Astrocyte (in vitro differentiated cells and primary cell): ENCODE measurements around the gene PPCS. TPM values are rescaled to one million over a fixed set of nuclear protein-coding genes. Genes with fewer than 3 reads are reported as not detected.

Experiments used
- DNase-seq: peaks from one replicate; pipeline ENCODE4 v3.0.0-alpha.2; 2010; ENCODE audit warnings: low read depth
- FAIRE-seq: peaks from 2 replicates; lab custom pipeline; 2011; peaks lifted over from hg19 to GRCh38; lab: Jason Lieb, UNC
- H2AFZ ChIP-seq: 2 replicates; pipeline ENCODE4 v1.6.0; 2012; ENCODE audit warnings: low read depth, low read length, inconsistent platforms
- H3K27ac ChIP-seq: 2 replicates; pipeline ENCODE4 v1.5.1; 2011; ENCODE audit warnings: low read depth, low read length, inconsistent platforms
- H3K27me3 ChIP-seq: 2 replicates; pipeline ENCODE4 v1.6.0; 2011; ENCODE audit warnings: low read length, inconsistent platforms; ENCODE audit not compliant: insufficient read depth
- H3K36me3 ChIP-seq: 2 replicates; pipeline ENCODE4 v1.5.1; 2011; ENCODE audit warnings: low read length, inconsistent platforms; ENCODE audit not compliant: insufficient read depth
- H3K4me1 ChIP-seq: 2 replicates; pipeline ENCODE4 v1.5.1; 2011; ENCODE audit warnings: low read length, inconsistent platforms; ENCODE audit not compliant: insufficient read depth
- H3K4me2 ChIP-seq: 2 replicates; pipeline ENCODE4 v1.6.0; 2012; ENCODE audit warnings: low read length, inconsistent platforms
- H3K4me3 ChIP-seq: 2 replicates; pipeline ENCODE4 v1.5.1; 2011; ENCODE audit warnings: low read depth, mild to moderate bottlenecking, low read length, inconsistent platforms; ENCODE audit not compliant: insufficient read depth
- H3K79me2 ChIP-seq: 2 replicates; pipeline ENCODE4 v1.6.0; 2012; ENCODE audit warnings: mild to moderate bottlenecking, low read length, inconsistent platforms; ENCODE audit not compliant: insufficient read depth
- H3K9ac ChIP-seq: 2 replicates; pipeline ENCODE4 v1.6.0; 2012; ENCODE audit warnings: mild to moderate bottlenecking, low read length, inconsistent platforms
- H3K9me3 ChIP-seq: 2 replicates; pipeline ENCODE4 v1.5.1; 2012; ENCODE audit warnings: low read depth, mild to moderate bottlenecking, low read length, inconsistent platforms; ENCODE audit not compliant: insufficient read depth
- H4K20me1 ChIP-seq: 2 replicates; pipeline ENCODE4 v1.6.0; 2012; ENCODE audit warnings: low read length, inconsistent platforms; ENCODE audit not compliant: insufficient read depth
- H3K27ac Mint-ChIP-seq: one replicate; pipeline ENCODE4 v1.8.0; 2021; ENCODE audit warnings: mild to moderate bottlenecking, mixed read lengths; ENCODE audit not compliant: unreplicated experiment
- H3K27me3 Mint-ChIP-seq: one replicate; pipeline ENCODE4 v1.8.0; 2021; ENCODE audit warnings: low read depth, mixed read lengths; ENCODE audit not compliant: unreplicated experiment
- H3K36me3 Mint-ChIP-seq: one replicate; pipeline ENCODE4 v1.8.0; 2021; ENCODE audit warnings: low read depth, mixed read lengths; ENCODE audit not compliant: unreplicated experiment
- H3K4me1 Mint-ChIP-seq: one replicate; pipeline ENCODE4 v1.8.0; 2021; ENCODE audit warnings: low read depth, mixed read lengths; ENCODE audit not compliant: unreplicated experiment
- H3K4me3 Mint-ChIP-seq: one replicate; pipeline ENCODE4 v1.8.0; 2021; ENCODE audit warnings: mild to moderate bottlenecking, moderate library complexity, mixed read lengths; ENCODE audit not compliant: unreplicated experiment
- H3K9me3 Mint-ChIP-seq: one replicate; pipeline ENCODE4 v1.8.0; 2021; ENCODE audit warnings: mild to moderate bottlenecking, mixed read lengths; ENCODE audit not compliant: unreplicated experiment
- CTCF ChIP-seq: IDR thresholded peaks from 2 replicates; pipeline ENCODE4 v1.5.1; 2011; ENCODE audit warnings: low read depth, mild to moderate bottlenecking, inconsistent platforms, low read length, moderate library complexity; ENCODE audit not compliant: insufficient read depth
- EZH2 ChIP-seq: IDR thresholded peaks from 2 replicates; pipeline ENCODE4 v1.6.1; 2012; ENCODE audit warnings: mild to moderate bottlenecking, low read length, inconsistent platforms; ENCODE audit not compliant: insufficient read depth
- total RNA-seq: library from RNA; stranded (reverse); gene quantifications from 2 replicates; pipeline ENCODE4 v1.2.1, GENCODE V29; 2021

PPCS gene
- total RNA-seq, 1 donor from 2014 or later: 23.4 TPM

GRCh38 chr1:42420121-42420520 lies 36.2 kb upstream of the PPCS start:
- Mint-ChIP-seq H3K9me3 (no peaks in the 10 kb centered on the region), H3K4me1 (peaks cover 34% of the 10 kb centered on the region), H3K27me3 (peaks cover under 1% of the 10 kb centered on the region), H3K27ac (no peak overlapping the region), H3K4me3 (no peak overlapping the region), H3K36me3 (no peaks in the 10 kb centered on the region)
- H3K4me1 ChIP-seq: peaks cover 12% of the 10 kb centered on the region
- H3K36me3 ChIP-seq: no peaks in the 10 kb centered on the region
- no peak overlapping the region for H3K4me2 ChIP-seq
- no peak overlapping the region for H2AFZ ChIP-seq
- no peak for FAIRE-seq
- H3K4me3 ChIP-seq: no peak overlapping the region
- TF ChIP-seq CTCF (no peak), EZH2 (no peak)
- H4K20me1 ChIP-seq: no peaks in the 10 kb centered on the region
- H3K27me3 ChIP-seq: peaks cover 18% of the 10 kb centered on the region
- no peak overlapping the region for H3K9ac ChIP-seq
- H3K27ac ChIP-seq: no peak overlapping the region
- H3K9me3 ChIP-seq: no peaks in the 10 kb centered on the region
- no peaks in the 10 kb centered on the region for H3K79me2 ChIP-seq
- DNase-seq: peak; percentile 2

- H3K27me3 ChIP-seq: peaks cover 16% of the 10 kb centered on the region
- Mint-ChIP-seq H3K4me3 (no peak overlapping the region), H3K27ac (peak overlapping the region; percentile 63), H3K27me3 (no peaks in the 10 kb centered on the region), H3K36me3 (no peaks in the 10 kb centered on the region), H3K4me1 (peaks cover 34% of the 10 kb centered on the region), H3K9me3 (no peaks in the 10 kb centered on the region)
- H3K79me2 ChIP-seq: no peaks in the 10 kb centered on the region
- no peaks in the 10 kb centered on the region for H3K36me3 ChIP-seq
- H2AFZ ChIP-seq: no peak overlapping the region
- no peak overlapping the region for H3K4me3 ChIP-seq
- no peak overlapping the region for H3K9ac ChIP-seq
- no peaks in the 10 kb centered on the region for H3K9me3 ChIP-seq
- no peaks in the 10 kb centered on the region for H4K20me1 ChIP-seq
- peaks cover 12% of the 10 kb centered on the region for H3K4me1 ChIP-seq
- peak overlapping the region; percentile 65 for H3K4me2 ChIP-seq
- FAIRE-seq (no peak), DNase-seq (peak; percentile 98)
- no peak overlapping the region for H3K27ac ChIP-seq
- no peak for TF ChIP-seq EZH2
- TF ChIP-seq CTCF: no peak
Measured at GRCh38 chr1:42420911-42421585, 35.3 kb upstream of the PPCS start.

GRCh38 chr1:42422737-42423136 lies 33.6 kb upstream of the PPCS start:
- Mint-ChIP-seq H3K27ac (no peak overlapping the region), H3K4me1 (peaks cover 39% of the 10 kb centered on the region), H3K4me3 (no peak overlapping the region), H3K9me3 (no peaks in the 10 kb centered on the region), H3K27me3 (no peaks in the 10 kb centered on the region), H3K36me3 (no peaks in the 10 kb centered on the region)
- no peak for DNase-seq
- Histone ChIP-seq H3K9me3 (no peaks in the 10 kb centered on the region), H2AFZ (no peak overlapping the region), H4K20me1 (no peaks in the 10 kb centered on the region), H3K9ac (no peak overlapping the region), H3K79me2 (no peaks in the 10 kb centered on the region), H3K27me3 (peaks cover 16% of the 10 kb centered on the region), H3K27ac (no peak overlapping the region), H3K4me3 (no peak overlapping the region), H3K36me3 (no peaks in the 10 kb centered on the region), H3K4me1 (peaks cover 12% of the 10 kb centered on the region), H3K4me2 (no peak overlapping the region)
- no peak for FAIRE-seq
- TF ChIP-seq CTCF: no peak
- no peak for TF ChIP-seq EZH2
